Tibial artery (tissue), 4 donors: ENCODE measurements around the gene EPN3.

Source experiments
- DNase-seq, 2 donors: peaks; one replicate each; pipeline ENCODE4 v3.0.0-alpha.2; 2019
- H3K27ac ChIP-seq, 2 donors: fragments of 200-600 bp; sonication (generic) in 1 of 2; 1 replicate in 1 of 2; 2 replicates in 1 of 2; pipeline ENCODE4 v1.5.1; 2018 to 2019; ENCODE audit warnings: mild to moderate bottlenecking in 1 of 2
- H3K27me3 ChIP-seq, 2 donors: fragments of 200-600 bp; sonication (generic) in 1 of 2; one replicate each; pipeline versions ENCODE4 v1.5.1 to v1.6.0; 2016 to 2019
- H3K36me3 ChIP-seq, 3 donors: fragments of 200-600 bp; sonication (generic) in 2 of 3; one replicate each; pipeline ENCODE4 v1.5.1; 2016 to 2019; ENCODE audit warnings: mild to moderate bottlenecking in 2 of 3
- H3K4me1 ChIP-seq, 4 donors: fragments of 200-600 bp; sonication (generic) in 2 of 4; 1 replicate in 3 of 4; 2 replicates in 1 of 4; pipeline ENCODE4 v1.5.1; 2016 to 2019
- H3K4me3 ChIP-seq, 2 donors: fragments of 200-600 bp; sonication (generic) in 1 of 2; 1 replicate in 1 of 2; 2 replicates in 1 of 2; pipeline ENCODE4 v1.5.1; 2018 to 2019; ENCODE audit warnings: mild to moderate bottlenecking in 2 of 2
- H3K9me3 ChIP-seq, 3 donors: fragments of 200-600 bp; sonication (generic) in 1 of 3; one replicate each; pipeline ENCODE4 v1.5.1; 2016 to 2019
- CTCF ChIP-seq, 2 experiments: fragments of 200-600 bp in 1 of 2; fragments of 450-650 bp in 1 of 2; IDR thresholded peaks; one replicate each; pipeline ENCODE4 v1.5.1; 2017 to 2019; ENCODE audit warnings: antibody characterized with exemption in 2 of 2, mild to moderate bottlenecking in 1 of 2, moderate library complexity in 1 of 2
- intact Hi-C: fragments of 100-400 bp; cut with DNase I; formaldehyde crosslinking; loops from one replicate; pipeline ENCODE4 v1.15.0; 2023; ENCODE audit warnings: low total_unique reads

EPN3 gene

GRCh38 chr17:50576864-50577263 is 44.3 kb downstream of the EPN3 start:
- DNase-seq: no peak
- Histone ChIP-seq H3K4me3 (no peak overlapping the region), H3K36me3 (no peaks in the 10 kb centered on the region), H3K27ac (no peak overlapping the region), H3K4me1 (no peaks in the 10 kb centered on the region), H3K27me3 (peaks cover 0 to 32% of the 10 kb centered on the region in 2 donors), H3K9me3 (no peaks in the 10 kb centered on the region)
- intact Hi-C loops: no loop called here
- no peak for TF ChIP-seq CTCF (IDR thresholded peaks at IDR 0.05)

- no peak for DNase-seq
- no peak for TF ChIP-seq CTCF (IDR thresholded peaks at IDR 0.05)
- H3K27ac ChIP-seq: no peak overlapping the region
Measured at GRCh38 chr17:50577451-50577954, 45.0 kb downstream of the EPN3 start.

GRCh38 chr17:50578173-50578572 is 45.6 kb downstream of the EPN3 start:
- DNase-seq: no peak
- H3K4me3 ChIP-seq: no peak overlapping the region
- peaks cover 0 to 32% of the 10 kb centered on the region in 2 donors for H3K27me3 ChIP-seq
- H3K27ac ChIP-seq: no peak overlapping the region
- no peaks in the 10 kb centered on the region for H3K4me1 ChIP-seq
- TF ChIP-seq CTCF (IDR thresholded peaks at IDR 0.05): no peak
- no peaks in the 10 kb centered on the region for H3K36me3 ChIP-seq
- H3K9me3 ChIP-seq: no peaks in the 10 kb centered on the region
- intact Hi-C loops: no loop called here

More at GRCh38 chr17:50577451-50577954, 45.0 kb downstream of the EPN3 start:
- Histone ChIP-seq H3K36me3 (no peaks in the 10 kb centered on the region), H3K9me3 (no peaks in the 10 kb centered on the region), H3K27me3 (peaks cover 0 to 32% of the 10 kb centered on the region in 2 donors), H3K4me1 (no peaks in the 10 kb centered on the region), H3K4me3 (no peak overlapping the region)
- intact Hi-C loops: no loop called here

GRCh38 chr17:50579399-50579798 is 46.9 kb downstream of the EPN3 start:
- Histone ChIP-seq H3K4me3 (no peak overlapping the region), H3K36me3 (no peaks in the 10 kb centered on the region), H3K27ac (no peak overlapping the region), H3K4me1 (no peaks in the 10 kb centered on the region), H3K9me3 (no peaks in the 10 kb centered on the region), H3K27me3 (peaks cover 0 to 34% of the 10 kb centered on the region in 2 donors)
- DNase-seq: no peak
- TF ChIP-seq CTCF (IDR thresholded peaks at IDR 0.05): no peak
- intact Hi-C loops: no loop called here

- TF ChIP-seq CTCF (IDR thresholded peaks at IDR 0.05): no peak
- intact Hi-C loops: no loop called here
- no peak for DNase-seq
- no peaks in the 10 kb centered on the region for H3K9me3 ChIP-seq
- H3K4me3 ChIP-seq: no peak overlapping the region
- no peaks in the 10 kb centered on the region for H3K4me1 ChIP-seq
- no peak overlapping the region for H3K27ac ChIP-seq
- H3K27me3 ChIP-seq: peaks cover 0 to 34% of the 10 kb centered on the region in 2 donors
- H3K36me3 ChIP-seq: no peaks in the 10 kb centered on the region
Measured at GRCh38 chr17:50580646-50581045, 48.1 kb downstream of the EPN3 start.

- Histone ChIP-seq H3K4me1 (no peaks in the 10 kb centered on the region), H3K27me3 (peaks cover 0 to 34% of the 10 kb centered on the region in 2 donors), H3K36me3 (no peaks in the 10 kb centered on the region), H3K4me3 (no peak overlapping the region), H3K27ac (no peak overlapping the region), H3K9me3 (no peaks in the 10 kb centered on the region)
- DNase-seq: no peak
- intact Hi-C loops: no loop called here
- TF ChIP-seq CTCF (IDR thresholded peaks at IDR 0.05): no peak
Measured at GRCh38 chr17:50581316-50581715, 48.8 kb downstream of the EPN3 start.
